Hematopoietic multipotent progenitor cell treated with erythropoietin and hydrocortisone succinate and interleukin-3 and kit ligand, for 17 days (in vitro differentiated cells): ENCODE data around the gene ANTXRL.
"Not testable (repeated sequence)": the region's sequence is repeated elsewhere in the genome, so short reads cannot be mapped to it uniquely, and the experiment has no call there.

ENCODE experiments used
- DNase-seq: peaks from one replicate; pipeline ENCODE4 v3.0.0-alpha.2; 2015; ENCODE audit warnings: low spot score

Gene ANTXRL

GRCh38 chr10:46308113-46308415 is 21.3 kb downstream of the ANTXRL start:
- no peak for DNase-seq

- DNase-seq, result no peak
Observed at GRCh38 chr10:46308666-46309450, 22.1 kb downstream of the ANTXRL start.

DNA sequence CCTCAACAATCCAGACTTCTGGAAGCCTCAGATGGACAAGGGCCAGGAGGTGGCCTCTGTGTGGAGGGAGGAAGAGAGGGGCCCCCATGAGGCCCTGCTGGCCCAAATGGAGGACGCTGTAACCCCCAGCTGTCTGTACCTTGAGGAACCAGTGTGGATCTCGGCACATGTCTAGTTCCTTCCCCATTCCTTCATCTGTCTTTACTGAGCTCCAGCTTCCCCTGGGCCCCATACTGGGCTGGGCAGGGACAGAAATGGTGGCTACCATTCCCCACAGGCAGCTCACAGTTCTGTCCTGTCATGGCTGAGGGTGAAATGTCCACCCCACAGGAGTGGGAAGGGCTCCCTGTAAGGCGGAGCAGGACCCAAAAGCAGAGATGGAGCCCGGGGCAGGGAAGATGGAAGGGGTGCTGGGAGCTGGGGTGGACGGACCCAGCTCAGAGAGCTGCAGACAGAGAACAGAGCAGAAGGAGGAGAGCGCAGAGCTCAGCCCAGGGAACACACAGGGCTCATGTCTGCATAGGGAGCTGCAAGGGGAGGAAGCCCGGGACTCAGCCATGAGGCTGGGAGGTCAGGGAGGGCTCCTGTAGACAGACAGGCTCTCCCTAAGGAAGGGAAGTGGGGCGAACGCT is 22.8 kb downstream of the ANTXRL start:
- DNase-seq, result no peak

DNA sequence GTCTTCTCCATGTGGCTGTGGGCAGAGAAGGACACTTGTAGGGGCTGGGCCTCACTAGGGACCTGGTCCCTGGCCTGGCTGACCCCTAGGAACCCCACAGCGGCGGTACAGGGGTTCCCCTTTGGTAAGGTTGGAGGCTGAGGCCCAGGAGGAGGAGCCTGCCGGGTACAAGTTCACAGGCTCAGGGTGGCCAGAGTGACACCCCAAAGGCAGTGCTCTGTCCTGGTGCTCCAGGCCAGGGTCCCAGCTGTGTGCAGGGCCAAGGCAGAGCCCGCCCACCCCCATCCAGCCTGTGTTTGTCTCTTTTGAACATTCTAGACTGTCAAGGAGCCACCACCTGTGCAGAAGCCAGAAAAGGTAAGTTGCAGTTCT is 23.3 kb downstream of the ANTXRL start:
- no peak for DNase-seq

DNA sequence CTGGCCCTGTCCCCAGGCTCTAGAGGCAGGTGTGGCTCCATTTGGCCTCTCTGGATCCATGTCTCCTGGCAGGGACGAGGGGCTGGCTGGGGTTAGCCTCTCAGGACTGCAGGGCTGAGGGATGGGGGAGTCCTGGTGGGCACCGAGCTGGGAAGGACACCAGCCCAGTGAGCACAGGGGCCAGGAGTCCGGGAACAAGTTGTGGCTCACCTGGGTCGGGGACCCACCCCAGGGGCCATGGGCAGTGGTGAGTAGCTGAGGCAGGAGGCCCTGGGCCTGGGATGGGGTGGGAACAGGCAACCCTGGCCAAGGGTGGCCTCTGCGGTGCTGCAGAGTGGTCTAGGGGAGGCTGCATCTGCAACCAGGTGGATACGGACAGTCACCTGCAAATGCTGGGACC is 24.1 kb downstream of the ANTXRL start:
- DNase-seq, result no peak

- no peak for DNase-seq
Observed at GRCh38 chr10:46311501-46311951, 24.7 kb downstream of the ANTXRL start.

GRCh38 chr10:46311961-46312431 is 25.2 kb downstream of the ANTXRL start:
- DNase-seq, result not testable (repeated sequence)

- no peak for DNase-seq
Observed at GRCh38 chr10:46312953-46313352, 26.2 kb downstream of the ANTXRL start.

DNA sequence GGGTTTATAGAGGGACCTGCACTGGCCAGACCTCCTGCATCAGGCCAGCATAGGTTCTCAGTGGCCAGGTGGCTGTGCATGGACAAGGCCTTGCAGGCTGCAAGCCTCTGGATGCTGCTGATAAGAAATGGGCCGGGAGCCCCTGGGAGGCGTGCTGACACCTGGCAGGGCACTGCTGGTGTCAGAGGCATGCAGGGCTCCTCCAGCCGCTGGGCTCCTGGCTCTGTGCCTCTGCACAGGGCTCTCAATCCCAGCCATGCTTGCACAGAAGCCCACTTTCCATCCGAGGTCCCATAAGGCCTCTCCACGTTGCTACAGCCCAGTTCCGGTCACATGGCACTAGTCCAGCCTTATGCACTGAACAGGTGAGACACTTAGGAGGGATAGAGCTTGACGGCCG is 27.3 kb downstream of the ANTXRL start:
- no peak for DNase-seq

- not testable (repeated sequence) for DNase-seq
Observed at GRCh38 chr10:46315071-46315860, 28.5 kb downstream of the ANTXRL start.

DNA sequence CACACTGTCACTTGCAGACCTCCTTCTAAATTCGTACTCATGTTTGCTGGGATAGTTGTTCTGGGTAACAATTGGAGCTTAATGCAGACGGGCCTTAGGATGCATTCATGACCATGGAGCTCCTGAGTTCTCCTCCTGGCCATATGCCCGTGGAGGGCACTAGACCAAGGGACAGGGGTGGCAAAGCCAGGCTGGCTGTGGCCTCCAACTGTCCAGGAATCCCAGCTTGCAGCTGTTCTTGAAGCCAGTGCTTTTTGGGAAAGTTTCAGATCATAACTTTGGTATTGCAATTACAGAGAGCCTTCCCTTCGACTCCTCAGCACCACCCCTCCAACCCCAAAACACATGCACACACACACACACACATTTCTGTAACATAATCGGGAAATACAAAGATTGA is 30.6 kb downstream of the ANTXRL start:
- DNase-seq, result no peak

DNA sequence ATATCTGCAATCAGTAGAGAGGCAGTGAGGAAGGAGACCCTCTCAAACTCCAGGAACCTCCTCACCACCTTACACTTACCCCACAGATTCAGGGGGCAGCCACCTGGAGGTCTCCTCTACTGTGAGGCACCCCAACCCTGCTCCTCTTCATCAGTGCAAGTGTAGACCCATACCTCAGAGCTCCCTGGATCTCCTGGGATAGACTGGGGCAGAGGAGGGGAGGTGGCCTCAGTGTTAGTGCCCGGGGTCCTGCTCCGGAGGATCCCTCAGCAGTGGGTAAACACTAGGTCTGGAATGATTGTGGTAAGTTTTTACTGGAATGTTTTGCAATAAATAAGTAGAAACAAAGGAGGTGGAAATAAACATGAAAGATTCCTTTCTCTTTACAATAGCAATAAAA is 31.1 kb downstream of the ANTXRL start:
- no peak for DNase-seq

GRCh38 chr10:46318799-46319198 is 32.0 kb downstream of the ANTXRL start:
- no peak for DNase-seq

DNA sequence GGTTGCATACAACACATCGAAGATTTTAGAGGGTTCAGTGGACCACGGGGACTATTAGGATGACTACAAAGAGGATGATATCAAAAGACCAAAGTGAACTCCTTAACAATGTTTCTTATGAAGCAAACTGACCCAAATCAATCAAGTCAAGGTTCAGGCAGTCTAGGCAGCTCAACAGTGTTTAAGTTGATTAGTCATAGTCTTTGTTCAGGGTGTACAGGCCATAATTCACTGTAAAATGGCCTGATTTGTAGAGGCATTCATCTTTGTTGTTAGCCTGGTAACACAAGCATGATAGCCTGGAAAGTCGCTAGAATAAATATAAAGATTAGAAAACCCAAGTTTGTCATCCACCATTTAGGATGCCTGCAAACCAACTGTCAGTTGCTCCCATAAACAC is 32.6 kb downstream of the ANTXRL start:
- no peak for DNase-seq

GRCh38 chr10:46321770-46322169 is 35.0 kb downstream of the ANTXRL start:
- no peak for DNase-seq

DNA sequence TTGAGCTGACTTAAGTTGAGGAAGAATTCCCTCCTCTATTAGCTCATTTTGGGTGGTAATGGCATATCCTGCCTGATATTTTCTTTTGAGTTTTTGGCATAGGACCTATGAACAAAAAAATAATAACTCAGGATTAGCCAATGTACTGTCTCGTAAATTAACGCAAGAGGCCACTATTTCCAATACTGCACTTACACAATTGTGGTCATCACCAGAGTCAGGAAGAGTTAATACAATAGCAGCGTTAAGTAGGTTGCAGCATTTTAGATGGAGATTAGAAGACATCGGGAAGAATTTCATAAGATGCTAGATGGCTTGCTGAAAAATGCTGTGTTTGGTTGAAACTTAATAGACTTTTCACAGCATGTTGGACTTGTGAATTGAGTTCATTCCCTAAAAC is 36.4 kb downstream of the ANTXRL start:
- no peak for DNase-seq

GRCh38 chr10:46325021-46325420 is 38.2 kb downstream of the ANTXRL start:
- no peak for DNase-seq

DNA sequence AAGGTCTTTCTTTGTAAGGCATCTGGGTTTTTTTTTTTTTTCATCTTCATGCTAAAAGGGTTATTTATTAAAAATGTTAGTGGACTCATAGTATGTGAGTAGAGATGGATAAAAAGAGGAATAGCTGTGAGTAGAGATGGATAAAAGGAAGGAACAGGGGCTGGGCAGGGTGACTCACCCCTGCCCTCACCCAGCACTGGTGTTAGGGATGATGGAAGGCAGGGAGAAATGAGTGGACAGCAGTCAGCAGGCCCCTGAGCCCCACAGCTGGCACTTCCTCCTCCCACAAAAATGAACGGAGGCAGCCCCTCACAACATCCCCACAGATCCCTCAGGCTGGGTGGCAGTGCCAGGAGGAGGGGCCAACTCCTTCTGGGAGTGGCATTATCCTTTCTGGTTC is 39.3 kb downstream of the ANTXRL start:
- DNase-seq, result no peak

- no peak for DNase-seq
Observed at GRCh38 chr10:46326971-46327370, 40.2 kb downstream of the ANTXRL start.

DNA sequence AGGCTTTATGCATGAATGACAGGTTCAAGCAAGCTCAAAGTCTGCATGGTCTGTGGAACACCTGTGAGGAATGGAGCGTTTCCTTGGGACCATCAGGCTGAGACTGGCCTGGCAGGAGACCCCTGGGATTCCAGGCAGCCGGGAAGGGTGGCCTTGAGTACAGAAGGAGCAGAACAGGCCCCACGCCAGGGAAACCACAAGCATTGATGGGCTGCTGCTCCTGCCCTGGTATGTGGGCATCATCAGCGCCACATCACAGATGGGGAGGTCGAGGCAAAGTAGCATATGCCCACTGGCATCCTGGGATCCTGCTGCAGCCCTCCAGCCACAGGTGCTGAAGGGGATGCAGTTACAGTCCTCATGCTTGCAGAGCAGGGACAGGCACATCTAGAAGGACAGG is 40.9 kb downstream of the ANTXRL start:
- DNase-seq, result no peak

- DNase-seq, result no peak
Observed at GRCh38 chr10:46328853-46329689, 42.3 kb downstream of the ANTXRL start.

DNA sequence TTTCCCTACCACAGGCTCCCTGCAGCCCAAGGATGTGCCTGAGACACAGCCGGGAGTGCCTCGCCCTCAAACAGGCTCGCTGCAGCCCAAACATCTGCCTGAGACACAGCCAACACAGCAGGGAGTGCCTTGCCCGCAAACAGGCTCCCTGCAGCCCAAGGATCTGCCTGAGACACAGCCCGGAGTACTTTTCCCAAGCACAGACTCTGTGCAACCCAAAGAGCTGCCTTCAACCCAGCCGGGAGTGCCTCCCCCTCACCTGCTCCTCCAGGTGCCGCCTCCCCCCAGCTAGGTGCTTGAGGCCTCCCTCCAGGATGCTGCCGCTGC is 42.9 kb downstream of the ANTXRL start:
- DNase-seq, result no peak
